Mesodermal cell (in vitro differentiated cells): ENCODE measurements around the gene ANAPC2.

Experiments
- H3K27ac ChIP-seq: 2 replicates; pipeline ENCODE4 v1.7.0; 2013; ENCODE audit warnings: mild to moderate bottlenecking, low read depth, low read length, moderate library complexity; ENCODE audit not compliant: severe bottlenecking
- H3K36me3 ChIP-seq: 2 replicates; pipeline ENCODE4 v1.7.1; 2013; ENCODE audit warnings: mild to moderate bottlenecking, low read length, moderate library complexity; ENCODE audit not compliant: control insufficient read depth, insufficient read depth
- H3K4me1 ChIP-seq: one replicate; pipeline ENCODE4 v1.7.1; 2013; ENCODE audit warnings: mild to moderate bottlenecking, low read length; ENCODE audit not compliant: insufficient read depth, control insufficient read depth, poor library complexity, severe bottlenecking
- H3K4me3 ChIP-seq: 2 replicates; pipeline ENCODE4 v1.7.0; 2013; ENCODE audit warnings: low read length, control low read depth, mild to moderate bottlenecking; ENCODE audit not compliant: insufficient read depth, poor library complexity, severe bottlenecking; ENCODE audit errors: extremely low read depth
- H3K9me3 ChIP-seq: 2 replicates; pipeline ENCODE4 v1.7.1; 2013; ENCODE audit warnings: mild to moderate bottlenecking, low read length, moderate library complexity; ENCODE audit not compliant: control insufficient read depth
- WGBS, 2 experiments: methylation state at CpG; one replicate each; pipeline ENCODE4 v1.1.5; 2013; ENCODE audit warnings: missing lambda C conversion rate in 2 of 2; ENCODE audit not compliant: insufficient coverage in 2 of 2; 5-methylcytosine and 5-hydroxymethylcytosine counted together

Gene ANAPC2

GRCh38 chr9:137178939-137179630, 9.3 kb downstream of the ANAPC2 start:
- Histone ChIP-seq H3K27ac (peak overlapping the region; percentile 64), H3K4me1 (peaks cover 11% of the 10 kb centered on the region), H3K9me3 (no peaks in the 10 kb centered on the region), H3K36me3 (peaks cover 40% of the 10 kb centered on the region), H3K4me3 (no peak overlapping the region)
- 88 to 97% methylated on average over 13 to 17 of the region's 19 CpGs for WGBS, 2 experiments

GRCh38 chr9:137178201-137178938, 10.0 kb downstream of the ANAPC2 start:
- 90 to 91% methylated on average over 22 to 23 of the region's 23 CpGs for WGBS, 2 experiments
- H3K4me3 ChIP-seq = no peak overlapping the region
- peaks cover 11% of the 10 kb centered on the region for H3K4me1 ChIP-seq
- peaks cover 33% of the 10 kb centered on the region for H3K36me3 ChIP-seq
- peak overlapping the region; percentile 64 for H3K27ac ChIP-seq
- H3K9me3 ChIP-seq = no peaks in the 10 kb centered on the region

DNA sequence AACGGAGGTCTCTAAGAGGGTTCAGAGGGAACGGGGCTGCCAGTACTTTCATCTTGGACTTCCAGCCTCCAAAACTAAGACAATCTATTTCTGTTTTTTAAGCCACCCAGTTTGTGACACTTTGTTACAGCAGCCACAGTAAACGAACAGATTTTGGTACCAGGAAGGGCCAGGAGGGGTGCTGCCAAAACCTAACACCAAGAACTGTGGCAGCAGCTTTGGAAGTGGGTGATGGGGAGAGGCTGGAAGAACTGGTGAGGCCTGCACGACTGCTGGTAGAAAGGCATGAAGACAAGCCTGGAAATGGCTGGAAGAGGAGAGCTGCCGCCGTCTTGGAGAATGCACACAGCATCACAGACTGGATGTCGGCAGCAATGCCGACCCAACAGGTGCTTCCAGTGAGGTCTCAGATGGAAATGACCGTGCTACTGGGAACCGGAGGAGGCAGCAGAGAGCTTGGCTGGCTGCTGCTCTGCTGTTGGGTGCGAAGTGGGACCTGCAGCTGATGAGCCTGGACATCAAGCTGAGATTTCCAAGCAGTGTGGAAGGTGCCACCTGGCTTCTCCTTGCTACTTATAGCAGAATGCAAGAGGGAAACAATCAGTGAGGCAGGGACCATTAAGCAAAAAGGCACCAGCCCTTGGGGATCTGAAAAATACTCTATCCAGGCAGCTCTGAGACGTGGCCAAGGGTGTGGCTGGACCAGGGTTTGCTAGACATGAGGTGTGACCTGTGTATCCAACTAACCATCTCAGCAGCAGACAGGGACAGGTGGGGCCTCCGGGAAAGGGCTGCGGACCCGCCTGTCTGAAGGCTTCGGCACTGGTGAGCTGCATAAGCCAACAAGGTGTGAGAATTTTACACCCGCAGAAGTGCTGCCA, 11.8 kb downstream of the ANAPC2 start:
- Histone ChIP-seq H3K9me3 (no peaks in the 10 kb centered on the region), H3K27ac (no peak overlapping the region), H3K4me3 (no peak overlapping the region), H3K4me1 (peaks cover 11% of the 10 kb centered on the region), H3K36me3 (peaks cover 24% of the 10 kb centered on the region)
- WGBS, 2 experiments = 62 to 64% methylated on average over 14 to 16 of the region's 17 CpGs

DNA sequence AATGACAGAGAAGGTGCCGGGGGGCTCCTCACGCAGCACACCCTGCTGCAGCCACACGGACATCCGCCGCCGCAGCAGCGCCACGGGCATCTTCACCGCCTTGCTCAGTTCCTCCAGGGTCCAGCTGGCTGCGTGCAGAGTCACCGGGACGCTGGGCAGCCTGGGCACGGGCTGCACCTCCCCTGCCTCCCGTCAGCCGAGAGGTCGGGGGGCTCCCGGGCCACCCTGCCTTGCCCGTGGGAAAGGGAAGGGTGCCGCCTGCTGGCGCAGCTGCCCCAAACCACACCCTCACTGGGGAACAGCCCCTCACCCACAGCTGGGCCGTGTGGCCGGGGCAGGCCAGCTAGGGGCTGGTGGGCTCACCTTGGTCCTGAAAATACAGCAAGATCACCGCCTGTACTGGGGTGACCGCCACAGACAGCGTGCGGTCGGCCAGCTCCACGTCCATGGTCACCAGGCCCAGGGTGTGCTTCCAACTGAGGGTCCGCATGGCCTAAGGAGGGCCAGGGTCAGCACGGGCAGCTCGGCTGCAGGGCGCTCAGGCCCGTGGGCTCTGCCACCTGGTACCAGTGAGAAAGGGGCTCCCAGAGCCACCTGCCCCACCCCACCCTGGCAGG, 12.9 kb downstream of the ANAPC2 start:
- Histone ChIP-seq H3K36me3 (peaks cover 13% of the 10 kb centered on the region), H3K4me1 (peaks cover 11% of the 10 kb centered on the region), H3K27ac (no peak overlapping the region), H3K9me3 (no peaks in the 10 kb centered on the region), H3K4me3 (no peak overlapping the region)
- WGBS, 2 experiments = 44 to 52% methylated on average over 29 of the region's 33 CpGs

DNA sequence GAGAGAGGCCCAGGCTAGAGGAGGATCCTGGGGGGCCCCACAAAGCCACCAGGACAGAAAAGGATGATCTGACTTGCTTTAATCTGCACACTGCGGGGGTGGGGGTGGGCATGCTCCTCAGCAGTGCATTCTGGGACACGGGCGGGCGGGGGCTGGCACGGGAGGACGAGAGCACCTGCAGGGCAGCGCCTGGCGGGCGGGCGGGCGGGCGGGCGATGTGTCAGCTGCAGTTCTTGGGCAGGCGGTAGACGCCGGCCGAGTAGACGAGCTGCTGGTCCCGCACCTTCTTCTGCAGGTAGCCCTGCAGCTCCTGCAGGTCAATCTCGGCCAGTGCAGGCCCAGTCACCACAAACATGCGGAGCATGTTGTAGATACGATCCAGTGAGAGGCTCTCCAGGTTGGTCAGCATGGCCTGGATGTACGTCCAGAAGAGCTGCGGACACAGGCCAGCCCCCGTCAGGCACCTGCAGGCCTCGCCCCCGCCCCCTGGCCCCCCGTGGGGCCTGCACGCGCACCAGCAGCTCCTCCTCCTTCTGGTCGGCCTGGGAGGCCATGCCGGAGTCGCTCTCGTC, 13.6 kb downstream of the ANAPC2 start:
- 33% methylated on average over 27 to 33 of the region's 34 CpGs for WGBS, 2 experiments
- Histone ChIP-seq H3K9me3 (no peaks in the 10 kb centered on the region), H3K36me3 (peaks cover 7% of the 10 kb centered on the region), H3K4me1 (peaks cover 11% of the 10 kb centered on the region), H3K4me3 (no peak overlapping the region), H3K27ac (no peak overlapping the region)

DNA sequence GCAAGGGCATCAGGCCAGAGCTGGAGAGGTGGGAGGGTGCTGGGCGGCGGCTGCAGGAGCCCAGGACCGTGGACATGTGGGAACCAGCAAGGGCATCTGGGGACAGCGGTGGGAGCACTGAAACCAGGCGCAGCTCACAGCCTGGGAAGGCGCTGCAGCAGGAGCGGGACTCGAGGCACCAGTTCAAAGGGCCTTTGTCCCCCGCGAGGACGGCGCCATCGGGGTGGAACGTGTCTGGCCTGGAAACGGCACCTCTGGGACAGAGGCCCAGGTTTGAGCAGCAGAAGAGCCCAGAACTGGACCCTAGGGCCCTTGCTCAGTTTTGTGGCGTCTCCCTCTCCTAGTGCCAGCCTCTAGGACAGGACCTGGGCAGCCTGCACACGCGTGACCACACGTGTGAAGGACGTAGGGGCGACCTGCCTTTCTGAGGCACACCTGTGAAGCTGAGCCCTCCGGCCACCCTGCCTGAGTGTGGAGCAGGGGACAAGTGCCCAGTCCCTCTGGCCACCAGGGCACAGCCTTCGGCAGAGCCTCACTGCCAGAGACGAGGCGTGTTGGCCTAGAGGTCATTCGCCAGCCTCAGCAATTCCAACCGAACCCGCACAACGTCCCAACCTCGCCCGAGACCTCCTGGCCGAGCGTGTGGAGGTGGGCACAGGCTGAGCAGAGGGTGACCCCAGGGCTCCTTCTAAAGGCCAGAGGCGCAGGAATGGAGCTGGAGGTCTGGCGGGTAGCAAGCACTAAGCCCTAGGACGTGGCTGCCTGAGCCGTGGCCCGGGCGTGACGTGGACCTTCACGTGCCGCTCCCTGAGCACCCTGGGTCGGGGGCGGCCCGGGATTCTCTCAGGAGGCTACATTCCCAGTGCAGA, 14.3 kb downstream of the ANAPC2 start:
- WGBS, 2 experiments = 89% methylated on average over 45 of the region's 45 CpGs
- Histone ChIP-seq H3K27ac (no peak overlapping the region), H3K4me3 (no peak overlapping the region), H3K4me1 (peaks cover 11% of the 10 kb centered on the region), H3K9me3 (no peaks in the 10 kb centered on the region), H3K36me3 (peaks cover 7% of the 10 kb centered on the region)

- peaks cover 7% of the 10 kb centered on the region for H3K36me3 ChIP-seq
- H3K9me3 ChIP-seq = no peaks in the 10 kb centered on the region
- no peak overlapping the region for H3K4me3 ChIP-seq
- peaks cover 3% of the 10 kb centered on the region for H3K4me1 ChIP-seq
- H3K27ac ChIP-seq = no peak overlapping the region
- WGBS, 2 experiments = 79 to 87% methylated on average over 16 to 21 of the region's 21 CpGs
These were observed 15.2 kb downstream of the ANAPC2 start for GRCh38 chr9:137172901-137173795.

DNA sequence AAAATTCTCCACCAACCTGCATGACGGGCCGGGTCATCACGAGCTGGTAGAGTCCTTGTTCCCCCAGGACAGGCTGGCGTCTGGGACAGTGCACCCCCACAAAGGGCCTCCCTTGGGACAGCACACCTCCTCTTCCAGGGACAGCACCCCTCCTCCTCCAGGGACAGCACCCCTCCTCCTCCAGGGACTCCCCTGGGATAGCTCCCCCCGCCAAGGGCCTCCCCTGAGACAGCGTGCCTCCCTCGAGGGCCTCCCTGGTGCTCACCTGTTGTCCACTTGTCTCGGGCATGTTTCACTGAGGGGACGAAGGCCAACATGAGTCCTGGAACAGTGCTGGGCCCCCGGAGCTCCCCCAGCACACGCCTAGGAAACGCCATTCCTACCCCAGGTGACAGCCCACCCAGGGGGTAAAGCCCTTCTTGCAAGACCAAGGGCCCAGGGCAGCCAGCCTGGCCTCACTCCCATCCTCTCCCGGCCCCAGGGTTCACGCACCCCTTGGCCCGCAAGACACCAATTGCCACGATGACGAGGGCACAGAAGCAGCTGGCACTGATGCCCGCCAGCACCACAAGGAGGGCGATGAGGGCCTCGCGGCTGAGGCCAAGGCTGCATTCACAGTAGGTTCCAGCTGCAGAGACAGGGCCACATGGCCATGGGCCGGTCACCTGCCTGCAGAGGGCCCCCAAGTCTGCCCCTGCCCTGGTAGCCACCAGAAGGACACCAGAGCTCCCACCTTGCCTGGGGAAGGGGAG, 17.0 kb downstream of the ANAPC2 start:
- Histone ChIP-seq H3K27ac (no peak overlapping the region), H3K4me1 (no peaks in the 10 kb centered on the region), H3K9me3 (no peaks in the 10 kb centered on the region), H3K4me3 (no peak overlapping the region), H3K36me3 (no peaks in the 10 kb centered on the region)
- 86 to 89% methylated on average over 20 to 22 of the region's 22 CpGs for WGBS, 2 experiments
